GM12891 (cell line): Measurements from ENCODE around the gene SUMF1.

Source experiments
- POLR2A ChIP-seq: IDR thresholded peaks from 2 replicates; pipeline ENCODE4 v1.6.1; 2011; ENCODE audit warnings: low read depth, low read length, control low read depth
- POLR2AphosphoS5 ChIP-seq: IDR thresholded peaks from 2 replicates; pipeline ENCODE4 v1.6.1; 2011; ENCODE audit warnings: low read depth, low read length, control low read depth

GRCh38 chr3:4380013-4380412 lies 87.1 kb downstream of the SUMF1 start:
- no peak for TF ChIP-seq POLR2AphosphoS5
- TF ChIP-seq POLR2A, result no peak
